Hepatocyte (in vitro differentiated cells): ENCODE data around the gene USP6NL.

Experiments used
- EZH2phosphoT487 ChIP-seq: fragments of 200-600 bp; sonication (generic); IDR thresholded peaks from one replicate; pipeline ENCODE4 v1.6.1; 2018; ENCODE audit warnings: antibody characterized with exemption, mild to moderate bottlenecking, low read depth, moderate library complexity; ENCODE audit not compliant: unreplicated experiment, severe bottlenecking
- TF ChIP-seq, protein P1 (sequence below): fragments of 200-600 bp; sonication (generic); IDR thresholded peaks from 2 replicates; pipeline ENCODE4 v1.5.1; 2016; ENCODE audit warnings: antibody characterized with exemption, mild to moderate bottlenecking; ENCODE audit not compliant: poor library complexity

DNA sequence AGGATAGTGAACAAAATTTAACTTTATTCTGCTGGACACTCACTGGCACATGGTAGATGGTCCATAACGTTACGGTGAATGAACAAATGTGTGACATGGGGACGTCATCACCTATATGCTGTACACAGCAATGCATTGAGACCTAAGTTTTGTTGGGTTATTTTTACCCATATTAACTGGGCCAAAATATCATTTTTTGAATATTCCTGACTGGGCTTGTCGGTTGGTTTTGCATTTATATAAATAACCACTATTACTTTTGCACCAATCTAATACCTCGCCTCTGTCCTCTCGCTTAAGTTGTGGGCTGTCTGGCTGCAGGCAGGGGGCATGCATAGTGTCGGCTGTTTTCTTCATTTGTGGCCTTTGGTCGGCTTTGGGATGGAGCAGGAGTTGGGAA is 161.7 kb downstream of the USP6NL start:
- TF ChIP-seq, protein P1, sequence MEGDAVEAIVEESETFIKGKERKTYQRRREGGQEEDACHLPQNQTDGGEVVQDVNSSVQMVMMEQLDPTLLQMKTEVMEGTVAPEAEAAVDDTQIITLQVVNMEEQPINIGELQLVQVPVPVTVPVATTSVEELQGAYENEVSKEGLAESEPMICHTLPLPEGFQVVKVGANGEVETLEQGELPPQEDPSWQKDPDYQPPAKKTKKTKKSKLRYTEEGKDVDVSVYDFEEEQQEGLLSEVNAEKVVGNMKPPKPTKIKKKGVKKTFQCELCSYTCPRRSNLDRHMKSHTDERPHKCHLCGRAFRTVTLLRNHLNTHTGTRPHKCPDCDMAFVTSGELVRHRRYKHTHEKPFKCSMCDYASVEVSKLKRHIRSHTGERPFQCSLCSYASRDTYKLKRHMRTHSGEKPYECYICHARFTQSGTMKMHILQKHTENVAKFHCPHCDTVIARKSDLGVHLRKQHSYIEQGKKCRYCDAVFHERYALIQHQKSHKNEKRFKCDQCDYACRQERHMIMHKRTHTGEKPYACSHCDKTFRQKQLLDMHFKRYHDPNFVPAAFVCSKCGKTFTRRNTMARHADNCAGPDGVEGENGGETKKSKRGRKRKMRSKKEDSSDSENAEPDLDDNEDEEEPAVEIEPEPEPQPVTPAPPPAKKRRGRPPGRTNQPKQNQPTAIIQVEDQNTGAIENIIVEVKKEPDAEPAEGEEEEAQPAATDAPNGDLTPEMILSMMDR = no peak
- no peak for TF ChIP-seq EZH2phosphoT487
